Measurements from ENCODE around the gene PRKCH.

The PRKCH gene

GRCh38 chr14:61341275-61342206 lies 20.2 kb downstream of the PRKCH start:
- ATAC-seq, result no peak

- peak; percentile 75 to 78 for ATAC-seq
Observed at GRCh38 chr14:61342486-61342885, 21.1 kb downstream of the PRKCH start.

DNA sequence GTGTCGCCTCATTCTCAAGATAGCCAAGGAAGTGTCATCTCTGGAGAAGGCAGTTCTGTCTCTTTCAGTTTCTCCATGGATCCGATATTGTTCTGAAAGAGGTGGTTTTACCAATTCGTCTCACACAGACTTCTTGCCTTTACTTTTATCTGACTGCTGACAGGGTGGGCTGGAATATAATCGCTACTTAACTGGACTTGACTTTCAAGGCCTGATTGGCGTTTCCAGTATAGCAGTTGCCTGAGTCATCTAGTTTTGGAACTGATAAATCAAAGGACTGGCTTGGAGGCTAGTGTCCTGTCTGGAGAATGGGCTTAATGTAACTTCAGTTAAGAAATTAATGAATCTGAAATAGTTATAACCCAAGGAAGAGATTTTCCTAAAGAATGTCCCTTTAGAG lies 21.6 kb downstream of the PRKCH start:
- ATAC-seq, result no peak

DNA sequence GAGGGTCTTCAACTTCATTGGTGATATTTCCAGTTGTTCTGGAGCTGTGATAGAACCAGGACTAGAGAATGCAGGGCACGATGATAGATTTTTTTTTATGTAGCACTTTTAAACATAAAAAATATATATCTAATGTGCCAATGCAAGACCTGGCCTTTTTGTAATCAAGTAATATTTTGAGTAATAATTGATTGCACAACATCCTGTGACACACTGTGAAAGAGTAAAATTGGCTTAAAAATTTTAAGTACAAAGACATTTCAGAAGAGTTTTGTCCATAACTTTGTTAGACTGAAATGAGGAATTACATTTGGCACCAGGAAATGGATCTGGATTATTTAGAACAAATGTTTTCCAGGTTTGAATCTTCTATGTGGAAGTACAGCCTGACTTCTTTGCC lies 22.1 kb downstream of the PRKCH start:
- no peak for ATAC-seq

DNA sequence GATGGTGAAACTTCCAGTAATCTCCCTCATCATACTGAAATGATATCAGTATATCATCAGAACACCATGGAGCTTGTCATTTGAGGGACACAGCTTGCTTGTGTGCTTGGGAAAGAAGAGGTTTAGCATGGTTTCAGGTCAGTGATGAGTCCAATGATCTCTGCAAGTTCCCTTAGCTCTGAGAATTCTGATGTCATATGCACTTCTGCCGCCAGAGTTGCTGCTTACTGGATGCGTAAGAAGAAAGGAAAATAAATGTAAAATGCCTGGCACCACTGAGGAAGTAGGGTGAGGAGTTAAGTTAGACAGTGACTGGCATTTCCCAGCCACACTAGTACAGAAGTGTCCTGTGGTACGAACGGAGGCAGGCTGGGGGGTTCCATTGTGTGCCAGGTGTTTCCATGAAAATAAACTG lies 22.6 kb downstream of the PRKCH start:
- peak; percentile 11 to 14 for ATAC-seq

DNA sequence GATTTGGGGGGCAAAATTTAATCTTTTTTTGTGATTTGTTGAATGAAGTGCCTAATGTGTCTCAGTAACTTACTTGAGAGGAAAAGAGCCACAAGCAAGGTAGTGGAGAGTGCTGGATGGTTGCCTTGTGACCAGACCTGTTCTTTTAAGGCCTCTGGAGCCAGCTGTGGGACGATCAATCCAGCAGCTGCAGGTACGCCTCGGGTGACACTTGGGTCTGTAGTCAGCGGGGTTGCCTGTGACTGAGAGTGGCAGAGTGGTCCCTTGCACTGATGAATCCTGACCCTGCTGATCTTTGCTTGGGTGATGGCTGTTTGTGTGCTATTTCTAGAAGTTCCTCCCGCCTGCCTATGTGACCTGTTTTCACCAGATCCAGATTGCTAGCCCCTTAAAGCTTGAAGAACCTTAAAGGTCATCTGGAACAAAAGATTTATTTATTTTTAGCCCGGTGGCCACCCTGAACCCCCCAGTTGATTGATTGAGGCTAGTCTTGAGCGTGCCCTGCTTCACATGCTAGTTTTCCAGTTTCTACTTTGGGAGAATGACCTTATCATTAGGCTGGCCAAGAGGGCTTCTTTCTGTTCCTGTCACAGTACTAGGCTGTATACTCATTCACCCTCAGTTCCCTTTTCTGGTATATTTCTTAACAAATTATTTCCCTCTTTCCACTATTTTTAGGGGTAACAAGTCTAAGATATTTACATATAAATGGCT lies 23.2 kb downstream of the PRKCH start:
- ATAC-seq, result peak; percentile 6 to 14

DNA sequence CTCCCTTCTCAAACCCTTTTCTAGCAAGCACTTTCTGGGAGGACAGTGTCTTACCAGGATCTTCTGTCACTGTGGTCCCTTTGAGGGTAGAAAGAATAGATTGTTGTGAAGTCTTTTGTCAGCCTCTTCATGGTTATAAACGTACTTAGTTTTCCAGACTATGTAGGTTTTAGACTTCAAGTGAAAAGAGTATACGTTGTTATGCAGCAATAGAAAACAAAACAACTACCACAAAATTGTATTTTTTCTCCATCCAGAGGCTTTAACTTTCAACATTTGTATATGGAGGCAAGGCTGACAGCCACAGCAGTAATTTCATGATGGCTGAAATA lies 23.7 kb downstream of the PRKCH start:
- ATAC-seq, result no peak

DNA sequence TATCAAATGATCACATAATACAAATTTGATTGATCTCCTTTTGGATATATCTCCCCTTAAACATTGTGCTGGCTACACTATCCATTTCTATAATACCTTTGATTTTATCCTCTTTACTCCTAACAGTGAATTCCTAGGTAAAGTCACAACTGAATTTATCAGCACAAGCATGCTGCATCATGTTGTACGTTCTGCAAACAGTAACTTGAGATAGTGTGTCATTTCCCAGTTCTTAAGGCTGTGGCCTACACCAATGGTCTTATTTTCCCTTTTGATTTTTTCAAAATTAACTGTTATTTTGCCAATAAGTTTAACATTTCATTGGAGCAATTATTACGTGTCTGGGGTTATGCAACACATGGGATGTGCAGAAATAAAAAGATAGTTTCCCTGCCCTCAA lies 24.8 kb downstream of the PRKCH start:
- no peak for ATAC-seq

- ATAC-seq, result no peak
Observed at GRCh38 chr14:61346793-61347192, 25.4 kb downstream of the PRKCH start.

DNA sequence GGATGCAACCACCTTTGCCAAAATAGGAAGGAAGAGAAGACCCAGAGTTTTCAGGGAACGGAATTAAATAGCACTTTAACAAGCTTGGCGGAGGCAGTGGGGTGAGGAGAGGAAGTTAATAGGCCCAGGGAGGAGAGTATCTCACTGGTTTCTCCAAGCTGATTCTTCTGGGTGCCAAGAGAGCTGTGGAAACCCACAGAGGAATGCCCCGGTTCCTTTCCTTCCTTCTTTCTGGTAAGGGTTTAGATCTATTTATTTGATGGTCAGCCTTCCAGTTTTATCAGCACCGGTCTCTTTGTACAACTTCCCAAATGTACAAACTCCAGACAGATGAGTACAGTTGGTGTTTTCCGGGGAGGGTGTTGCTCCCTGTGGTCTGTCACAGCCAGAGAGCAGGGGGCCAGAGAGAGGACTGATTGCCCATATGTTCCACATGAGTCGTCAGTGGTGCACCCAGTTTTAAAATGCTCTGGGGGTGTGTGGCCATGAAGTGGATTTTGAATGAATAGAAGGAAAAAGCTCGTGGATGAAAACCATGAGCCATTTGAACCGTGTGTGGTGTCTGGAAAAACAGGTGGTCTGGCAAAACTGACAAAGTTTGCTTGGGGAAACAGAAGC lies 26.6 kb downstream of the PRKCH start:
- ATAC-seq, result peak; percentile 24 to 27

DNA sequence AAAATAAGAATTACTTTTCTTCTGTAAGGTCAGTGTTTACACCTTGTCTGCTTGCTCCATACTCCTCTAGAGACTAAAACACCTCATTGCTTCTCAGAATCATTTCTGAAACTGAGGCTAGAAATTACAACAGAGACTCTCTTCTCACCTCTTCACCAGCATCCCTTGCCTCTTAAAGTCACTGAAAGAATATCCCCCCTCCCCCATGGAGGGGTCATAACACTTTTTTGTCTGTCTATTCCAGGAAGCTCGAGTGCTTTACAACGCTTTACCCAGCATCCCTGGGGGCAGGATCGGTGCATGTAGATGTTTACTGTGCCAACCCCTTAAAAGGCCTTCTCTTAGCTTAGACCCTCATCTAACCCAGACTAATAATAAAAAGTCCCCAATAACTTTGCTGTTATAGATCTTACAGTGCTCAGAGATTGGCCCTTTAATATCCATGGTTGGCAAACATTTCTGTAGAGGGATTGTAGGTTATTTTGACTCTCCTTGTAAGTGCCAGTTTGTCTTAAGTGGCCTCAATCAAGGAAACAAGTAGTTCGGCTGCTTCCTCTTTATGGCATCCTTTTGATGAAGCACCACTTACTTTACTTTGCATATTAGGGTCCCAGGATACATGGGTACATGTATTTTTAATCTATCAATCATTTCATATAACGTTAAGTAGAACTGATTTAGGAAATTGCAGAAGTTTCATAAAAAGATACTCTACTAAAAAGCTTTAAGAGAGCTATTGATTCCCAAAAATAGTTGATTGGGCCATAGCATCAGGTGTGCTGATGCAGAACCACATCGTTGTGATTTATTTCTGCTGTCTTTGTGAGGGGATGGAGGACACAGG lies 29.3 kb downstream of the PRKCH start:
- ATAC-seq, result peak; percentile 51 to 58

DNA sequence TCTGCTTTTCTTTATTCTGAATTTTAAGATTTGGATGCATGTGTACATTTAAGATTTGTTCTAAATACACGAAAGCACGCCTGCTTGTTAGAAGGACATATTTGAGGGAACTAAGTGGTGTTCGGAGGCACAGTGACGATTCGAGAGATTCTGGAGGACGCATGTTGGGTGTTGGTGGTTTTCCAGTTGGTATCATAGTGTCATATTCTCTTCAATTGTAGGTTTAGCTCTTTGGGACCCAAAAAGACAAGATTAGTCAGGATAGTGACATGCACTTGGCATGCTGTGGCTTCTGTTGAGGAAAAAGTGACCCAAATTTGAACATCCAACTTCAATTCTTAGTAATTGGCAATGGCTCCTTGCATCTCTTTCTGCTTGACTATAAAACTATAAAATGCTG lies 30.1 kb downstream of the PRKCH start:
- no peak for ATAC-seq

- ATAC-seq, result peak; percentile 68 to 78
Observed at GRCh38 chr14:61355892-61356325, 34.5 kb downstream of the PRKCH start.

GRCh38 chr14:61357123-61357522 lies 35.7 kb downstream of the PRKCH start:
- peak; percentile 11 to 31 for ATAC-seq

DNA sequence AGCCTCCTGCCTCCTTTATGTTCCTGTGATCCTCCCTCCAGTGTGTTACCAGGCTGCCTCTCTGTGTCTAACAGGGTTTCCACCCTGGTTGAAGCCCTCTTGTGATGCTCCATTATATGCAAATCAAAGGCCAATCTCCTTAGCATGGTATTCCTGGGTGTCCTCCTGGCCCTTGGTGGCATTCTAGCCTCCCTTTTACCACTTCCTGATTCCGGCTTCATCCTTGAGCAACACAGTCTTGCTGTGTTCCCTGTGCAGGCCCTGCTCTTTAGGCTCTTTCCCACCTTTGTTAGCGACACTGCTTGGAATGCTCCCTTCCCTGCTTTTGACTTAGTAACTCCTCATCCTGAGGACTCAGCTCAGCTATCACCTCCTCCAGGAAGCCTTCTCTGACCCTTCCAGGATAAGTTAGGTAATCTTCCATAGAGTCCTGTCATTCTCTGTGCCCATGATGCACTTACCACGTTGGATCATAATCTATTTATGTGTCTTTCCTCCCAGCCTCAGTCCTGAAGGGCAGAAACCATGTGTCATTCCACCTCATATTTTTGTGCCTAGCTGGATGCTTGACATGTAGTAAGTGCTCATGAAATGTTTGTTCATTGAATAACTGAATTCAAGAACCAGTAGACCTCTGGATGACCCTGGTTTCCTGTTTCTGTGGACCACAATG lies 37.3 kb downstream of the PRKCH start:
- no peak for ATAC-seq

GRCh38 chr14:61360796-61361525 lies 39.6 kb downstream of the PRKCH start:
- ATAC-seq, result peak; percentile 61 to 76

DNA sequence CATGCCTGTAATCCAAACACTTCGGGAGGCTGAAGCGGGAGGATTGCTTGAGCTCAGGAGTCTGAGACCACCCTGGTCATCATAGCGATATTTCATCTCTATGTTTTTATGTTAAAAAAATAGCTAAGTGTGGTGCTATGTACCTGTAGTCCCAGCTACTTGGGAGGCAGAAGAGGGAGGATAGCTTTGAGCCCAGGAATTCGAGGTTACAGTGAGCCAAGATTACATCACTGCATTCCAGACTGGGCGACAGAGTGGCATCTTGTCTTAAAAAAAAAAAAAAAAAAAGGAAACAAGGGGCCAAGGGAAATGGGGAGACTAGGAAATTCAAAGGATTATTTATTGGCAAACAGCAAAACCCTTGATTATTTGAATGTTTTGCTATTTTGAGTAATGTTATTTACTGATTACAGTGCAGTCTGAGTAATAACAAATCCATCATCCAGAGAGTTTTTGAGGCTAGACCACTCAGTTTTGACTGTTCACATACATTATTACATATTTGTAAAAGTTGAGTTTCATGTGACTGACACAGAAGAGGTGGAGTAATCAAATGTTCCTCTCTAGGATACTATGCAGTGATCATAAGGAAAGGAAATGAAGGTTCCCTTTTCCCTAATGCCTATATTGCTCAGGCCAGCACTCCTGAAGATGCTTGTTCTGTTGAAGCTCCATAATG lies 40.8 kb downstream of the PRKCH start:
- no peak for ATAC-seq

GRCh38 chr14:61364243-61364642 lies 42.9 kb downstream of the PRKCH start:
- no peak for ATAC-seq

DNA sequence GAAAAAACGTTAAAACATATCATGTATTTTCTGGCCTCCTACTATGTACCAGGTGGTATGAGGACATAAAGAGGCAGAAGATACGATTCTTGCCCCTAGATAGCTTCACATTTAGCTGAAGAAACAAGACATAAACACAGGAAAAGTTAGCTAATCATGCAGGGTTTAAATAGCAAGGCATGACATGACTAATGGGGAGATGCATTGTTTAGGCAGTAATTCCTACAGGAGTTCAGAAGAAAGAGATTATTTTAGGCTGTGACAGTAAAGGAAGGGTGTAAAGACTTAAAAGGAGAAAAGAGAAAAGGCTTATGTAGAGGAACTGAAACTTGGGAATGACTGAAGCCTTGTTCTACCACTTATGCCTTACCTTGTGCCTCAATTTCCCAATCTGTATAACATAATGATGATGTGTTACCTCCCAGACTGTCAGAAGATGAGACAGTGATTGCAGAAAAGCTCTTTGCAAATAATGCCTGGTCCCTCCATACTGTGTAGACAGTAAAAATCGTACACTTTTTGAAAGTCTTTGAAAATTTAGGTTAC lies 44.4 kb downstream of the PRKCH start:
- no peak for ATAC-seq

DNA sequence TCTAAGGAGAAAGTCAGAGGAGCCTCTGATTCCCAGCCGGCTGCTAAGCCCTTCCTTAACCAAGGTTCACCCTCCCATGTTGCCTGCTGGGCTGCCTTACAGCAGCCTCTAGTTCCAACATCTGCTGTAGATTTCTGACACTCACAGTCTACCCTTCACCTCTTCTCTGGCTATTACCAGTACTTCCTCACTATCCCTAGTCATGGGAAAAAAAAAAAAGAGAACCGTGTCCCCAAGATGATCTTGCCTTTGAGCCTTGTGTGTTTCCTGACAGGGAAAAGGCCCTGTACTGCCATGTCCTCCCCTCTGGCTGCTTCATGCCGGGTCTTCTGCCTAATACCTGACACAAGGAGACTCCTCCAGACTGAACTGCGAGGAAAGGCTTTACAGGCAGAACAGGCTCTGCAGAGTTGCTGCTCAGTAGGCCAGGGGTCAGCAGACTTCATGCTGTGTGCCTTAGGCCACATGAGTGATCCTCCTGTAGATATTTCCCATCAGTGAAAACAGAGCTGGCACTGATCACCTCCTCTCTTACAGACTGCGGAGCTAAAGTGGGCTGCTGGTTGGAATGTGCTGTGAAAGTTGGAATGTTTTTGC lies 46.8 kb downstream of the PRKCH start:
- ATAC-seq, result no peak

Data from activated CD4-positive, CD25-positive, alpha-beta regulatory T cell treated with anti-CD3 and anti-CD28 coated beads, Interleukin-2, amount 50 U/mL, for 24 hours (primary cell).